Measurements from ENCODE around the gene RPL18. TPM values are rescaled to one million over a fixed set of nuclear protein-coding genes. Genes with fewer than 3 reads are reported as not detected.

Gene RPL18
- total RNA-seq, 1 donor from 2014 or later = 1,772 TPM

DNA sequence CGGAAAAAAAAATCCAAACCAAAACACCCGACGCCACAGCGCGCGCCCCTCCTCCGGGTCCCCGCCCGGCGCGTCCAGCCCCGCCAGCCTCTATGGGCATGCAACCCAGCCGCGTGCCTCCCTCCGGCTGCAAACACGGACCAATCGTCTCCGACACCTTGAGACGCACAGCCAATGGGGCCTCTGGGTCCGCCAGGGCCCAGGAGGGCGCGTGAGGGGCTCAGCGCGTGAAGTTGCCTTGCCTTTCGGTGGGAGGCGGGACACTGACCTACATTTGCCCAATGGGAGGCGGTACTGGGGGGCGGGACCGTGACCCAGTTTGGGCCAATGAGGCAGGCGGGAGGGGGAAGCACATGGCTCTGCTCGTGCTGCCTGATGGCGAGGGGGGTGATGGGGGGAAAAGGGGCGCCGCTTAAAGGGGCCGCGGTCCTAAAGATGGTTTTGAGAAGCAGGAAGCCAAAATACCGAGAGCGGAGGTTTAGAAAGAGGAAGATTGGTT, 18.5 kb upstream of the RPL18 start:
- peaks cover 33% of the 10 kb centered on the region for H3K4me1 Mint-ChIP-seq
- H3K27me3 Mint-ChIP-seq (ENCODE audit: low read depth) = peaks cover 53% of the 10 kb centered on the region

GRCh38 chr19:48636859-48637448, 18.0 kb upstream of the RPL18 start, which contains the start of gene DBP:
DBP (minus strand) TSS chr19:48637379; CDS start chr19:48636994, 385 bp downstream.
- Mint-ChIP-seq H3K27me3 (ENCODE audit: low read depth) (peaks cover 52% of the 10 kb centered on the region), H3K9me3 (peaks cover 4% of the 10 kb centered on the region), H3K36me3 (ENCODE audit: low read depth) (peaks cover 2% of the 10 kb centered on the region), H3K4me3 (peak within 1 kb of the TSS; percentile 85), H3K27ac (ENCODE audit: unreplicated experiment) (peak within 1 kb of the TSS; percentile 93), H3K4me1 (peaks cover 36% of the 10 kb centered on the region)
- TF ChIP-seq, protein P1, sequence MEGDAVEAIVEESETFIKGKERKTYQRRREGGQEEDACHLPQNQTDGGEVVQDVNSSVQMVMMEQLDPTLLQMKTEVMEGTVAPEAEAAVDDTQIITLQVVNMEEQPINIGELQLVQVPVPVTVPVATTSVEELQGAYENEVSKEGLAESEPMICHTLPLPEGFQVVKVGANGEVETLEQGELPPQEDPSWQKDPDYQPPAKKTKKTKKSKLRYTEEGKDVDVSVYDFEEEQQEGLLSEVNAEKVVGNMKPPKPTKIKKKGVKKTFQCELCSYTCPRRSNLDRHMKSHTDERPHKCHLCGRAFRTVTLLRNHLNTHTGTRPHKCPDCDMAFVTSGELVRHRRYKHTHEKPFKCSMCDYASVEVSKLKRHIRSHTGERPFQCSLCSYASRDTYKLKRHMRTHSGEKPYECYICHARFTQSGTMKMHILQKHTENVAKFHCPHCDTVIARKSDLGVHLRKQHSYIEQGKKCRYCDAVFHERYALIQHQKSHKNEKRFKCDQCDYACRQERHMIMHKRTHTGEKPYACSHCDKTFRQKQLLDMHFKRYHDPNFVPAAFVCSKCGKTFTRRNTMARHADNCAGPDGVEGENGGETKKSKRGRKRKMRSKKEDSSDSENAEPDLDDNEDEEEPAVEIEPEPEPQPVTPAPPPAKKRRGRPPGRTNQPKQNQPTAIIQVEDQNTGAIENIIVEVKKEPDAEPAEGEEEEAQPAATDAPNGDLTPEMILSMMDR (conservative IDR thresholded peaks at IDR 0.05) = no peak
- no peak for DNase-seq (ENCODE audit: low read depth, low spot score)

More for the DNA sequence above, 18.5 kb upstream of the RPL18 start:
- TF ChIP-seq, protein P1 (conservative IDR thresholded peaks at IDR 0.05) = no peak
- Mint-ChIP-seq H3K27ac (ENCODE audit: unreplicated experiment) (peak overlapping the region; percentile 93), H3K36me3 (ENCODE audit: low read depth) (peaks cover 2% of the 10 kb centered on the region), H3K9me3 (peaks cover 4% of the 10 kb centered on the region), H3K4me3 (peak overlapping the region; percentile 85)
- peak; percentile 92 for DNase-seq (ENCODE audit: low read depth, low spot score)

DNA sequence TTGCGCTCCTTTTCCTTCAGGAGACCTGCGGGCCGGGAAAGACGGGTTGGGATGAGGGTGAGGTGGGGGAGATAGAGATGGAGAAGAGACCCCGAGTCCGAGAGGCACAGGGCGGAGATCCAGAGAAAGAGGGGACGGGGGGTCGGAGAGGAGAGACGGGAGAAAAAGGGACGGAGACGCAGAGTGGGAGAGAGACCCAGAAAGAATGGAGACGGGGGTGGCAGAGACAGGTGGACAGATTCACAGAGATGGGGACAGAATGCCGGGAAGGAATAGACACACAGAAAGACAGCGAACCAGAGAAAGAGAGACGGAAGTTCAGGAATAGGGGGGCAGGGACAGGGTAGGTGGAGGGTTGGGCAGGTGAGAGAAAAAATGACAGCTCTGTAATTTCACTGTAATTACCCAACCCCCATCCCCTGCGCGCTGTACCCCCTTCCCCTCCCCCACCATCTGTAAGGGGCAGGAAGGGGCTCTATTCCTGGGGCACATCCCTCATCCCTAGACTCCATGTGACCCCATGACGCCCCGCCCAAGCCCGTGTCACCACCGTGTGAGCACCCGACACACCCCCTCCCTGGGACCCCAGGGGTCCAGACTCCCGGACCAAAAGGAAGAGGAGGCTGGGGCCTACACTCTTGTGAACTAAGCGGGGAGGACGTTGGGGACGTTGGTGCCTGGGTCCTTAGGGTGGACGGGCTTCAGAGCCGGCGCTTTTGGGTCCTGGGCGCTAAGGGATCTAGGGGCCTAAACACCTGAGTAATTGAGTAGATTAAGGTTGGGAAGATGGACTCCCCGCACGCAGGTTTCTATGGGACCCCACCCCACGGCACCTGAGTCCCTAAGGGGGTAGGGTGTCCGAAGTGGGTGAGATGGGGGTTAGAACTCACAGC, 17.2 kb upstream of the RPL18 start:
- peaks cover 42% of the 10 kb centered on the region for H3K4me1 Mint-ChIP-seq
- no peak for DNase-seq (ENCODE audit: low read depth, low spot score)

DNA sequence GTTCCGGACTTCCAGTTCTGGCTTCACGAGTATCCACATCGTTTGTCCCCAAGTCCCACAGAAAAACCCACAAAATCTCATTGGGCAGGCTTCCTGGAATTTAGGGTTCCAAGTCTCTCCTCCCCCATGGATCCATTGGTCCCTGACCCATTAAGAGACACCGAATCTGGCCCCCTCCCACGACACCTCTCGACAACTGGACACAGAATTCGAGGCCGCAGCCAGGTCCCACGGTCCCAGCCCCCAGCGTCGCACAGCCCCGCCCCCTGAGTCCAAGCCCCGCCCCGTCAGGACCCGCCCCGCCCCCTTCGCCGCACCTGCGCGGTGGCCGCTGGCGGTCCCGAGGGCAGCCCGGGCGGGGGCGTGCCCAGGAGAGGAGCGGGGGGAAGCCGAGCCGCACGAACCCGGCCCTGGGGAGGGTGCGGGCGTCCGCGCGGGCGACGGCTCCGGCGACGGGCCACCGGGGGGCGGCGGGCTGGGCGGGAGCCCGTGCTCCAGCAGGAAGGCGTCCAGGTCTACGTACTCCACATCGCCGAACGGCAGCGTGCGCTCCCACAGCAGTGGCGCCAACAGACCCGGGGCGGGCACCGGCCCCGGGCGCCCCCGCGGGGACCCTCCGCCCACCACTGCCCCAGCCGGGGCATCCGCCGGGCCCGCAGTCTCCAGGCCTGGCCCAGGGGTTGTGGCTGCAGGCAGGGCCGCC, 16.4 kb upstream of the RPL18 start:
- peaks cover 49% of the 10 kb centered on the region for H3K4me1 Mint-ChIP-seq
- H3K4me3 Mint-ChIP-seq = peak overlapping the region; percentile 74
- H3K36me3 Mint-ChIP-seq (ENCODE audit: low read depth) = peaks cover 2% of the 10 kb centered on the region
- no peak overlapping the region for H3K27ac Mint-ChIP-seq (ENCODE audit: unreplicated experiment)
- H3K27me3 Mint-ChIP-seq (ENCODE audit: low read depth) = peaks cover 51% of the 10 kb centered on the region
- TF ChIP-seq, protein P1 (conservative IDR thresholded peaks at IDR 0.05) = no peak
- no peak for DNase-seq (ENCODE audit: low read depth, low spot score)
- peaks cover 4% of the 10 kb centered on the region for H3K9me3 Mint-ChIP-seq

More for the DNA sequence above, 17.2 kb upstream of the RPL18 start:
- peaks cover 2% of the 10 kb centered on the region for H3K36me3 Mint-ChIP-seq (ENCODE audit: low read depth)
- peaks cover 53% of the 10 kb centered on the region for H3K27me3 Mint-ChIP-seq (ENCODE audit: low read depth)
- H3K4me3 Mint-ChIP-seq = peak overlapping the region; percentile 83
- TF ChIP-seq, protein P1 (conservative IDR thresholded peaks at IDR 0.05) = no peak
- H3K9me3 Mint-ChIP-seq = peaks cover 4% of the 10 kb centered on the region
- H3K27ac Mint-ChIP-seq (ENCODE audit: unreplicated experiment) = no peak overlapping the region

Measured in neural crest cell (in vitro differentiated cells).